H1 (cell line): ENCODE measurements around the gene NADSYN1. TPM values are rescaled to one million over a fixed set of nuclear protein-coding genes. Genes with fewer than 3 reads are reported as not detected.

Source experiments
- CTCF ChIA-PET: fragments of 300-600 bp; sonication (Branson Sonifier 250); formaldehyde crosslinking; loops from one replicate; lab custom pipeline; 2021; ENCODE audit not compliant: partially characterized antibody; lab: Charles Lee
- POLR2A ChIA-PET: fragments of 300-600 bp; sonication (Branson Sonifier 250); formaldehyde crosslinking; loops from one replicate; lab custom pipeline; 2021; ENCODE audit warnings: inconsistent platforms; ENCODE audit not compliant: partially characterized antibody; lab: Charles Lee
- DNase-seq, 2 experiments: peaks; one replicate each; pipeline versions ENCODE4 v3.0.0 to v3.0.0-alpha.2; 2010 to 2022; ENCODE audit warnings: low spot score in 2 of 2, low read depth in 1 of 2, mixed read lengths in 1 of 2
- FAIRE-seq: peaks from 2 replicates; lab custom pipeline; 2011; peaks lifted over from hg19 to GRCh38; lab: Jason Lieb, UNC
- H2AFZ ChIP-seq: 2 replicates; pipeline ENCODE4 v1.8.1; 2012; ENCODE audit warnings: low read length, inconsistent platforms
- H2AK5ac ChIP-seq: 2 replicates; pipeline ENCODE4 v1.6.1; 2013; ENCODE audit warnings: low read depth, low read length
- H2BK120ac ChIP-seq: replicated peaks from 2 replicates; pipeline ENCODE3; 2013; ENCODE audit warnings: low read depth, low read length, inconsistent platforms
- H2BK12ac ChIP-seq: 2 replicates; pipeline ENCODE4 v1.6.1; 2013; ENCODE audit warnings: low read depth, low read length
- H2BK15ac ChIP-seq: 2 replicates; pipeline ENCODE4 v1.6.1; 2013; ENCODE audit warnings: low read length
- H2BK20ac ChIP-seq: 2 replicates; pipeline ENCODE4 v1.6.1; 2013; ENCODE audit warnings: low read length
- H2BK5ac ChIP-seq: 2 replicates; pipeline ENCODE4 v1.6.1; 2013; ENCODE audit warnings: low read depth, low read length
- H3K14ac ChIP-seq: 2 replicates; pipeline ENCODE4 v1.6.1; 2013; ENCODE audit warnings: inconsistent platforms; ENCODE audit not compliant: insufficient read length
- H3K18ac ChIP-seq: 2 replicates; pipeline ENCODE4 v1.6.1; 2013; ENCODE audit warnings: low read length; ENCODE audit errors: extremely low read depth
- H3K23ac ChIP-seq: 2 replicates; pipeline ENCODE4 v1.6.1; 2013; ENCODE audit warnings: inconsistent platforms; ENCODE audit not compliant: insufficient read length
- H3K23me2 ChIP-seq: 2 replicates; pipeline ENCODE4 v1.6.1; 2013; ENCODE audit warnings: low read depth, low read length
- H3K27ac ChIP-seq: 2 replicates; pipeline ENCODE4 v1.6.1; 2011; ENCODE audit warnings: low read depth, low read length, inconsistent platforms
- H3K27me3 ChIP-seq, 4 experiments: replicated peaks in 1 of 4; 1 replicate in 1 of 4; 2 replicates in 3 of 4; pipeline versions ENCODE4 v1.6.1 to v1.8.1; 2011 to 2013; ENCODE audit warnings: low read length in 3 of 4, mild to moderate bottlenecking in 3 of 4, inconsistent platforms in 2 of 4, mixed read lengths in 2 of 4, moderate library complexity in 1 of 4; ENCODE audit not compliant: control insufficient read depth in 3 of 4, insufficient read depth in 3 of 4; ENCODE audit errors: extremely low read depth in 1 of 4
- H3K36me3 ChIP-seq, 4 experiments: 2 replicates each; pipeline versions ENCODE4 v1.6.1 to v1.8.1; 2011 to 2013; ENCODE audit warnings: mild to moderate bottlenecking in 4 of 4, low read length in 3 of 4, moderate library complexity in 2 of 4, control low read depth in 1 of 4, inconsistent platforms in 1 of 4; ENCODE audit not compliant: insufficient read depth in 4 of 4, control insufficient read depth in 2 of 4
- H3K4ac ChIP-seq: replicated peaks from 2 replicates; pipeline ENCODE3; 2013; ENCODE audit warnings: low read length, low read depth, mixed read lengths, inconsistent platforms; ENCODE audit not compliant: insufficient read length
- H3K4me1 ChIP-seq, 4 experiments: replicated peaks in 1 of 4; 1 replicate in 1 of 4; 2 replicates in 3 of 4; pipeline versions ENCODE4 v1.6.1 to v1.8.1; 2011 to 2013; ENCODE audit warnings: low read length in 3 of 4, inconsistent platforms in 2 of 4, mixed read lengths in 1 of 4; ENCODE audit not compliant: insufficient read depth in 4 of 4, control insufficient read depth in 3 of 4
- H3K4me2 ChIP-seq, 2 experiments: 2 replicates each; pipeline versions ENCODE4 v1.6.1 to v1.8.1; 2011 to 2013; ENCODE audit warnings: low read depth in 2 of 2, low read length in 2 of 2, control low read depth in 1 of 2, inconsistent platforms in 1 of 2, mild to moderate bottlenecking in 1 of 2; ENCODE audit not compliant: insufficient read depth in 1 of 2
- H3K4me3 ChIP-seq, 4 experiments: fragments of 200-600, 300-600 bp in 1 of 4; sonication (generic), shearing (Covaris generic), sonication (Bioruptor Twin) in 1 of 4; 2 replicates each; pipeline versions ENCODE4 v1.5.1 to v1.8.1; 2011 to 2016; ENCODE audit warnings: low read length in 4 of 4, low read depth in 3 of 4, control low read depth in 2 of 4, inconsistent platforms in 2 of 4, mild to moderate bottlenecking in 2 of 4, mixed read lengths in 1 of 4, moderate library complexity in 1 of 4; ENCODE audit not compliant: insufficient read depth in 2 of 4; ENCODE audit errors: extremely low read depth in 1 of 4
- H3K56ac ChIP-seq: replicated peaks from 2 replicates; pipeline ENCODE3; 2013; ENCODE audit warnings: low read depth, mild to moderate bottlenecking, mixed read lengths, low read length, inconsistent platforms; ENCODE audit not compliant: insufficient read length
- H3K79me1 ChIP-seq: 2 replicates; pipeline ENCODE4 v1.6.1; 2013; ENCODE audit warnings: low read depth, low read length, control low read depth
- H3K79me2 ChIP-seq, 2 experiments: 2 replicates each; pipeline versions ENCODE4 v1.6.1 to v1.8.1; 2012 to 2013; ENCODE audit warnings: low read length in 2 of 2, mild to moderate bottlenecking in 2 of 2, inconsistent platforms in 1 of 2; ENCODE audit not compliant: insufficient read depth in 2 of 2, control insufficient read depth in 1 of 2
- H3K9ac ChIP-seq, 4 experiments: replicated peaks in 1 of 4; 1 replicate in 1 of 4; 2 replicates in 3 of 4; pipeline versions ENCODE4 v1.6.1 to v1.8.1; 2011 to 2013; ENCODE audit warnings: low read depth in 3 of 4, low read length in 3 of 4, control low read depth in 2 of 4, mild to moderate bottlenecking in 2 of 4, moderate library complexity in 2 of 4, inconsistent platforms in 1 of 4; ENCODE audit errors: extremely low read depth in 1 of 4
- H3K9me3 ChIP-seq, 2 experiments: 2 replicates each; pipeline versions ENCODE4 v1.6.1 to v1.8.1; 2012 to 2013; ENCODE audit warnings: mild to moderate bottlenecking in 2 of 2, moderate library complexity in 2 of 2, control low read depth in 1 of 2, inconsistent platforms in 1 of 2, low read depth in 1 of 2, low read length in 1 of 2, mixed read lengths in 1 of 2; ENCODE audit not compliant: insufficient read depth in 2 of 2
- H4K20me1 ChIP-seq, 2 experiments: replicated peaks in 1 of 2; 2 replicates each; pipeline versions ENCODE3 to v1.8.1; 2011 to 2013; ENCODE audit warnings: inconsistent platforms in 2 of 2, low read length in 2 of 2, mild to moderate bottlenecking in 1 of 2; ENCODE audit not compliant: insufficient read depth in 2 of 2, control insufficient read depth in 1 of 2
- H4K5ac ChIP-seq: 2 replicates; pipeline ENCODE4 v1.6.1; 2013; ENCODE audit warnings: low read length, low read depth, mixed read lengths, inconsistent platforms; ENCODE audit not compliant: insufficient read length
- H4K8ac ChIP-seq: 2 replicates; pipeline ENCODE4 v1.8.0; 2013; ENCODE audit warnings: mild to moderate bottlenecking, moderate library complexity, low read length, inconsistent platforms; ENCODE audit not compliant: insufficient read depth; ENCODE audit errors: extremely low read depth
- H4K91ac ChIP-seq: replicated peaks from 2 replicates; pipeline ENCODE3; 2013; ENCODE audit warnings: low read length, mixed read lengths, inconsistent platforms; ENCODE audit not compliant: insufficient read length
- ASH2L ChIP-seq: fragments of 200-600, 300-600 bp; sonication (generic); IDR thresholded peaks from one replicate; pipeline ENCODE4 v1.7.1; 2017; ENCODE audit warnings: low read length
- BACH1 ChIP-seq: IDR thresholded peaks from 2 replicates; pipeline ENCODE4 v1.6.1; 2012; ENCODE audit warnings: low read length, improper control_type of control experiment
- BRCA1 ChIP-seq: IDR thresholded peaks from 2 replicates; pipeline ENCODE4 v1.6.1; 2012; ENCODE audit warnings: low read depth, low read length, improper control_type of control experiment
- CBX5 ChIP-seq: fragments of 300-800, 300-1000 bp; sonication (generic); IDR thresholded peaks from 2 replicates; pipeline ENCODE4 v1.7.1; 2016; ENCODE audit warnings: antibody characterized with exemption, low read length, low read depth
- CBX8 ChIP-seq: fragments of 300-800, 300-1000 bp; sonication (generic); IDR thresholded peaks from 2 replicates; pipeline ENCODE4 v1.7.1; 2016; ENCODE audit warnings: low read depth, low read length, borderline replicate concordance
- CHD1 ChIP-seq: IDR thresholded peaks from 2 replicates; pipeline ENCODE4 v1.6.1; 2012; ENCODE audit warnings: low read depth, low read length, improper control_type of control experiment
- HDAC2 ChIP-seq, 2 experiments: fragments of 300-600 bp in 1 of 2; sonication (generic) in 1 of 2; IDR thresholded peaks; 2 replicates each; pipeline ENCODE4 v1.6.1; 2011 to 2012; ENCODE audit warnings: low read depth in 2 of 2, low read length in 2 of 2, mild to moderate bottlenecking in 2 of 2, moderate library complexity in 2 of 2, borderline replicate concordance in 1 of 2, inconsistent platforms in 1 of 2
- PHF8 ChIP-seq: fragments of 200-600 bp; sonication (generic); conservative IDR thresholded peaks from 2 replicates; pipeline ENCODE4 v1.7.1; 2012; ENCODE audit warnings: low read depth, mild to moderate bottlenecking, inconsistent platforms, low read length, moderate library complexity
- SAP30 ChIP-seq: fragments of 300-600 bp; sonication (generic); IDR thresholded peaks from 2 replicates; pipeline ENCODE4 v1.7.1; 2012; ENCODE audit warnings: low read length, moderate library complexity, mild to moderate bottlenecking, inconsistent platforms; ENCODE audit not compliant: insufficient read depth, insufficient replicate concordance
- SP1 ChIP-seq: IDR thresholded peaks from 2 replicates; pipeline ENCODE4 v1.6.1; 2011; ENCODE audit warnings: low read depth, low read length
- SP2 ChIP-seq: IDR thresholded peaks from 2 replicates; pipeline ENCODE4 v1.6.1; 2012; ENCODE audit warnings: mild to moderate bottlenecking, low read length, inconsistent platforms
- SUZ12 ChIP-seq: fragments of 200-600 bp; sonication (generic); IDR thresholded peaks from 2 replicates; pipeline ENCODE4 v1.6.1; 2012; ENCODE audit warnings: mild to moderate bottlenecking, inconsistent platforms, low read length, moderate library complexity, mixed read lengths
- TBP ChIP-seq: IDR thresholded peaks from 2 replicates; pipeline ENCODE4 v1.6.1; 2011; ENCODE audit warnings: low read depth, low read length, improper control_type of control experiment
- TEAD4 ChIP-seq: IDR thresholded peaks from 2 replicates; pipeline ENCODE4 v1.6.1; 2012; ENCODE audit warnings: low read depth, low read length, inconsistent platforms, mixed read lengths
- WGBS, 2 experiments: shearing (Covaris generic) in 1 of 2; methylation state at CpG; one replicate each; pipeline versions ENCODE4 v1.1.6 to v1.1.7; 2013 to 2015; ENCODE audit warnings: low lambda C conversion rate in 2 of 2, mixed read lengths in 2 of 2, inconsistent platforms in 1 of 2, low coverage in 1 of 2, missing lambda C conversion rate in 1 of 2; ENCODE audit not compliant: insufficient replicate concordance in 2 of 2, insufficient coverage in 1 of 2, insufficient read length in 1 of 2; ENCODE audit errors: extremely low coverage in 1 of 2, missing lambda C conversion rate in 1 of 2; 5-methylcytosine and 5-hydroxymethylcytosine counted together
- polyA plus RNA-seq, 7 experiments: library from polyadenylated mRNA; depleted of rRNA in 3 of 7; stranded (reverse) in 5 of 7; unstranded in 2 of 7; fragments of >200 nt in 5 of 7; fragments of 200-250 nt in 2 of 7; gene quantifications; 1 replicate in 5 of 7; 2 replicates in 1 of 7; 4 replicates in 1 of 7; pipeline versions ENCODE4 v1.2.1 to v1.2.3, GENCODE V29; 2011 to 2013; ENCODE audit warnings: missing spikeins in 2 of 7, mixed read lengths in 2 of 7
- total RNA-seq: library from RNA; stranded (reverse); fragmentation: NEBNext Ultra II Directional; extraction: Animal tissue kit (Norgen Biotek cat#: 25700); gene quantifications from 2 replicates; pipeline ENCODE4 v1.2.1, GENCODE V29; 2021

Gene NADSYN1
- total and polyA plus RNA-seq, 2 of the 8 experiments (the other 6 are each of a cell fraction or from before 2014, with no cell fraction given) = 38.3 to 38.6 TPM

DNA sequence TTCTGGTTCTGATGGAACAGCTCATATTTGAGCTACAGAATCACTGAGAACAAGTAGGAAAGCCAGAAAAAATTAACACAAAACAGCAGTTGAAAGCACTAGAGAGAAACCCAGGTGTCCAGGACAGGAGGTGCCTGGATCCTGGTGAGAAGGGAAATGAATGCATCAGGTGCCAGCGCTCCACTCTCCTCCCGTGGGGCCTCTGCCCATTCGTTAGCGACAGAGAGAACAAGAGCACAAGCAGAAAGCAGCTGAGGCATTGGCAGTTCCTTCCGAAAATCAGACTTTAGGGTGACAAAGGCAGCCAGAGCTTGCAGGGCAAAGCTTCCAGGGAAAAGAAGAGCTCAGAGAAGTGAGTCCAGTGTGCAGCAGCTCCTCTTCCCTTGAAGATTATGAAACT, 54.1 kb downstream of the NADSYN1 start:
- H3K4me2 ChIP-seq = no peak overlapping the region
- POLR2A ChIA-PET = interaction anchor here (1.2 kb wide), 1 partner anchor 12 kb away, joined by 3 read pairs; no protein-coding TSS in a partner anchor
- no peak overlapping the region for H3K27ac ChIP-seq
- no peak overlapping the region for H2BK120ac ChIP-seq
- no peak overlapping the region for H3K4ac ChIP-seq
- no peak overlapping the region for H2BK15ac ChIP-seq
- H2BK20ac ChIP-seq = no peak overlapping the region
- peaks cover 0 to 8% (median 5%) of the 10 kb centered on the region in 4 experiments; a peak in 5 of 7 replicates for H3K4me1 ChIP-seq
- no peak overlapping the region for H2BK5ac ChIP-seq
- H3K9me3 ChIP-seq = peaks cover 18 to 25% of the 10 kb centered on the region in 2 experiments
- H2BK12ac ChIP-seq = no peak overlapping the region; the same call in 1 of the 2 replicates
- H3K9ac ChIP-seq = no peak overlapping the region
- H3K4me3 ChIP-seq = no peak overlapping the region
- H3K14ac ChIP-seq = no peak overlapping the region
- H4K8ac ChIP-seq = no peak overlapping the region
- no peak overlapping the region for H4K5ac ChIP-seq
- peak in 1 of 2 experiments; percentile 32 for DNase-seq
- WGBS, 2 experiments = 79% methylated on average over 5 of the region's 5 CpGs; no CpG with 5 or more reads in 1 of the 2 experiments
- no peaks in the 10 kb centered on the region for H3K23me2 ChIP-seq
- TF ChIP-seq CHD1 = no peak
- no peak for TF ChIP-seq TEAD4
- TF ChIP-seq HDAC2 (IDR thresholded peaks at IDR 0.05; ENCODE audit: borderline replicate concordance in 1 of 2, low read depth in 2 of 2, low read length in 2 of 2) = no peak
- no peak for TF ChIP-seq SAP30
- no peak for TF ChIP-seq CBX8
- TF ChIP-seq BACH1 = no peak
- no peak for TF ChIP-seq SP1
- TF ChIP-seq ASH2L = no peak
- TF ChIP-seq TBP = no peak
- TF ChIP-seq BRCA1 = no peak
- TF ChIP-seq SUZ12 = no peak
- no peak for TF ChIP-seq PHF8
- TF ChIP-seq SP2 = no peak
- TF ChIP-seq CBX5 = no peak
- TF ChIP-seq, all 59 proteins: peak for 0
- Histone ChIP-seq H3K18ac (no peak overlapping the region), H3K36me3 (peaks cover 0 to 10% (median 0%) of the 10 kb centered on the region in 4 experiments; a peak in 1 of 8 replicates), H4K91ac (no peak overlapping the region), H3K79me2 (no peaks in the 10 kb centered on the region), H4K20me1 (no peaks in the 10 kb centered on the region), H3K27me3 (no peaks in the 10 kb centered on the region), H2AFZ (no peak overlapping the region), H2AK5ac (no peak overlapping the region), H3K79me1 (no peaks in the 10 kb centered on the region), H3K56ac (no peak overlapping the region), H3K23ac (no peak overlapping the region)
- FAIRE-seq = no peak
- CTCF ChIA-PET = interaction anchor here (0.9 to 1.9 kb wide), 2 partner anchors 57 to 259 kb away, joined by 3 to 11 read pairs; no protein-coding TSS in a partner anchor
